Muscle of arm (tissue), 12 donors: ENCODE measurements around the gene CXCL11. TPM values are rescaled to one million over a fixed set of nuclear protein-coding genes. Genes with fewer than 3 reads are reported as not detected.
A peak's percentile ranks its signal among the peaks of the same experiment; 100 is the strongest.
"Not testable (repeated sequence)": the region's sequence is repeated elsewhere in the genome, so short reads cannot be mapped to it uniquely, and the experiment has no call there.

Source experiments
- DNase-seq: peaks from one replicate; pipeline ENCODE4 v3.0.0-alpha.2; 2013
- polyA plus RNA-seq, 12 donors: library from polyadenylated mRNA; unstranded; fragments of 120-200 nt; gene quantifications; one replicate each; pipeline ENCODE4 v1.2.1, GENCODE V29; 2013; ENCODE audit not compliant: insufficient read length in 12 of 12

CXCL11 gene
- polyA plus RNA-seq, 12 donors: 0.08 to 0.30 (median 0.21) TPM; not detected in 7

DNA sequence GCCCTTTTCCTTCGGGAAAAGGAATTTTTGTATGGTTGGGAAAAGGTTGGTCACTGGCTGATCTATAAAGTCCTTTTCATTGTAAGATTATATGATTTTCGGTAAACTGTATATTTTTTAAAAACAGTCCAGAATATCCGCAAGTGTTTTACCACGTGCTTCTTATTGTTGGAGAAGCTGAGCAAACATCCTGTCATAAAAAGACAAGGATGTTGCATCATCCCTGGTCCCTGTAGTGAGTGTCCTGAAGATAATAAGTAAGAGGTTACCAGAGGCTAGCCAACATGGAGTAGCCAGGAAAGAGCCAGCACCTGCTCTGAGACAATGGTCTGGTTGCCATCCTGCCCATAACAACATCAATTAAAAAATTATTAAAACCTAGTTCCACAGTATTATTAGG lies 33.7 kb downstream of the CXCL11 start:
- DNase-seq: no peak

DNA sequence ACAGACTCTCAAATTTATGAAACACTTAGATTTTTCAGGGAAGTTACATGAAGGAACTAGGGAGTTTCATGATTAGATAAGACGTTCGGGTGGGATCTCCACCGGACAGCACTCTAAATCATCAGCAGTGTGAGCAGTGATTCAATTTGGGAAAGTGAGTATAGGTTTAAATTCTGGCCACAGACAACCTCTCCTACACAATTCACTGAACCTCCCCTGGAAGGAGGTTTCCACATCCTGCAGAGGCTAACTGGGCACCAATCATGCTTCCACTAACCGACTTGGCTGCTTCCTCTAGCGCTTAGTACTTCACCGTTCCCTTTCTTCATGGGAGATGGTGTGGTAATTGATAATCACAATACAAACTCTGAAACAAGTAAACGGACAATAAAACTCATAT lies 34.2 kb downstream of the CXCL11 start:
- no peak for DNase-seq

DNA sequence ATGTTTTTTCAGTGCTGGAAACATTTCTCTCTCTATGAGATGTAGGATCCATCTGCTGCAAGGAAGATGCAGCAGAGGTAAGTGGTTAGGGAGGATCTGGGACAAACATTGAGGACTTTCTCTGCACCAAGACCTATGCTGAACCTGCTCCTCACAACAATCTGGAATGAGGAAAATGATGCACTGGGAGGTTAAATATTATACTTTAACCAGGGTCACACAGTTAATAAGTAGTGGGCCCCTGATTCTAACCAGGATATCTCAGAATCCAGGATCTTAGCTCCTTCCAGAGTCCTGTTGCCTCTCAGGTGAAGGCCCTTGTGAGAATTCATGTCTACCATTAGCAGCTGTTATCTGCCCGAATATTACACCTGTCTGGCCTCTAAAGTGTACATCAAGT lies 35.6 kb downstream of the CXCL11 start:
- no peak for DNase-seq

DNA sequence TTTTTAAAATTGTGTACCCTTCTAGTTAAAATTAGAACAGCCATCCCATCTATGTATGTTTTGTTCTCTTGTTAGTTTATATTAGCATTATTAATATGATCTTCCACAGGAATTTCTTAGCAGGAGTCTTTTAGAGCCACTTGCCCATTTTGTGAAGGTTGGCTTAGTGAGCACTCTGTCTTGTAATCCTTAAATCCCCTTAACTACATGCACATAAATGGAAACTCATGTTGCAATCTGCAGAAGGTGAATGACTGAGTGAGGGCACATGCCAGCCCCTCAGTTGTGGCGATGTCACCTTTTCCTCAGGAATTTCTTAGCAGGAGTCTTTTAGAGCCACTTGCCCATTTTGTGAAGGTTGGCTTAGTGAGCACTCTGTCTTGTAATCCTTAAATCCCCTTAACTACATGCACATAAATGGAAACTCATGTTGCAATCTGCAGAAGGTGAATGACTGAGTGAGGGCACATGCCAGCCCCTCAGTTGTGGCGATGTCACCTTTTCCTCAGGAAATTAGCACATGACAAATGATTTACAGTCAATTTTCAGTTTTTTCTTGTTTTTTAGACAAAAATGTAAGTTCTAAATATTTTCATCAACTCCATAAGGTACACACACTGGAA lies 37.2 kb downstream of the CXCL11 start:
- DNase-seq: not testable (repeated sequence)

DNA sequence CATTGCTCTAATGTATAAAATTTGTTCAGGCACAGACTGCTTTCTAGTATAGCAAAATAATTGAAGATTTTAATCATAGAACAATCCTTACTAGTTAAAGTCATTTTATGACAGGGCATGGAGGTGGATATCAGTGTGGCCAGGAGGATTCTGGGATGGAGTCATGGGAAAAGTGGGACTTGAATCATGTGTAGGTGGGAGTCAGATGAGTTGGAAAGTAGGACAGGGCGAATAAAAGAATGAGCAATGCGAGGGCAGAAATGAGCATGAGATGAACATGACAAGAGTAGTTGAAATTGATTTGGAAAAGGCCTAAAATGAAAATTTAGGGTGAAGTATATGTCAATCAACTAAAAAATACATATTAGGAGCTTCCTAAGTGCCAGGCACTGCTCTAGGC lies 37.9 kb downstream of the CXCL11 start:
- DNase-seq: no peak

DNA sequence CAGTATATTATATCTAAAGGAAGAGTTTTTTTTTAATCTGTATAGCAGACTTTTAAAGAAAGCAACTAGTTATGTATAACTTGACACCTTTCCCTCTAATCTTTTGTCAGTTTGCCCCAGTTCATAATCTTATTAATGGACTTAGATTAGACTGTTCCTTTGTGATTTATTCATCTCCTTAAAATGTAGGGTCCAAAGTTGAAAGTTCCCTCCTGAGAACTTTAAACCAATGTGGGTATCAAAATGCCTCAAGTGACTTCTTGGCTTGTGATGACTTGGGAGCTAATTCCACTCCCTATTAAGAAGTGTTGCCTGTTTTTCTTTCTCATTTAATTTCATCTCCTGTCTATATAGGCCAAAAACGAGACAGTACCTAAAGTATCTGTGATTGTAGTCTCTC lies 38.8 kb downstream of the CXCL11 start:
- DNase-seq: no peak

DNA sequence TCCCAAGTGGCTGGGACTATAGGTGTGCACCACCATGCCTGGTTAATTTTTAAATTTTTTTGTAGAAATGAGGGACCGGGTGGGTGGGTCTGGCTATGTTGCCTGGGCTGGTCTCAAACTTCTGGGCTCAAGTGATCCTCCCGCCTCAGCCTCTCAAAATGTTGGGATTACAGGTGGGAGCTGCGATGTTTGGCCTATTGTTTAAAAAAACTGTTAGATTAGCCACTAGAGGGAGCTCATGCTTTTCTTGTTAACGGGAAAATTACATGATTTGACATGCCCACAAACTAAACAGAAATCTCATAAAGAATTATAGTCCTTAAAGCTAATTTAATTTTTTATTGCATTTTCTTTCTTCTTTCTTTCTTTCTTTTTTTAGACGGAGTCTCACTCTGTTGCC lies 40.1 kb downstream of the CXCL11 start:
- peak; percentile 52 for DNase-seq

DNA sequence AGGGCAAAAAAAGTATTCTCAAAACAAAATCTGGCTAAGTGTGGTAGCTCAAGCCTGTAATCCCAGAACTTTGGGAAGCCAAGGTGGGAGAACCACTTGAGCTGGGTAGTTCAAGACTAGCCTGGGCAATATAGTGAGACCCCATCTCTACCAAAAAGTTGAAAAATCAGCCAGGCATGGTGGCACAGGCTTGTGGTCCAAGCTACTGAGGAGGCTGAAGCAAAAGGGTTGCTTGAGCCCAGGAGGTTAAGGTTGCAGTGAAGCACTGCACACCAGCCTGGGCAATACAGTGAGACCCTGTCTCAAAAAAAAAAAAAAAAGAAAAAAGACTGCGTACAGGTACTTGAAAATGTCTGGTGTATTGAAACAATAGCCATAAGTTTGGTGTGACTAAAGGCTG lies 43.4 kb downstream of the CXCL11 start:
- no peak for DNase-seq

DNA sequence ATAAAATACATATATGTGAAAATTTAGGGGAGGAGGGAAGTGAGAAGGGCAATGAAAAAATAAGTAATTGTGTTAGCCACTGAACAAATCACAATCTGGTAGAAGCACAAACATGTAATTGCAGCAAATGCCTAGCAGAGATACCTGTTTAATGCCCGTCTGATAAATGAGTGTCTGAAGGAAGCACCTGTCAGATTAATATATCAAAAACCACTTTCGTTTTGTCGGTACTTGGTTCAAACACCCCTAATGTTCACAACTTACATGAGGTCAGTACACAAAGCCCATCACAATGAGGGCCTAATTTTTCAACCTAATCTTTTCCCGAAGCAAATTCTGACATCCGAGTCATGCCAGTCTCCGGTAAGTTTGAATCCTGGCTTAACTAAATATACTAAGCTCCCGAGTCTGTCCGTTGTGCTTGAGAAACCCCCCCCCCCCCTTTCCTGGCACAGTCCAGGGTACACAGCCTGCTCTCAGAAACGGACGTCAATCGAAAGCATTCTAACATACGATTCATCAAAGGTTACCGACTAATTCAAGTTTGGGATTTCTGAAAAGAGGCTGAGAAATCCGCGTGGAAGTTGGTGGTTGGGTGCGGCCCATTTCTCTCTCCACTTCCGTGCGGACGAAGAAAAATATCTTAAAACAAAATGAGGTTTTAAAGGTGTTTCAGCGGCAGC lies 45.9 kb downstream of the CXCL11 start:
- no peak for DNase-seq

DNA sequence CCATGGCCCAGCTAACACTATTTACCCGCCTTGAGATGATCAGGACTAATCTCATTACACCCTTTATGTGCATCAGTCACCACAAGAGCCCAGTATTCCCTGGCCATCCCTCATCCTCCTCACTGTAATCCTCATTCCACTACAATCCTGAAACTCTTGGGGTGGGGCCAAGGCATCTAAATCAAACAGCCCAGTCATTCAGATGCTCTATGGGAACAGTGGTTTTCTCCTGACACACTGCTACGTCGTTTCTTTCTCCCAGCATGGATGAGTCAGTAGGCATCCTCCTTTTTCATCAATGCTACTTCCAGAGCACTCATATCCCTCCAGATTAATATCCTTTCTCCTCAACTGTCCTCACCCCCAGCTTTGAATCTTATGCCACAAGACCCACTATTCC lies 50.8 kb downstream of the CXCL11 start:
- DNase-seq: no peak

Other genes with a start within 250 kb of the CXCL11 start
- under 1 TPM in 5 of 12 donors, not detected in 7; 0.07 to 0.69 (median 0.26) TPM for gene PPEF2, start 133.6 kb downstream of the CXCL11 start, polyA plus RNA-seq
- 10 to 100 TPM in 11 of 12 donors, not detected in 1; 11.1 to 66.3 (median 15.6) TPM for gene NAAA, start 95.1 kb downstream of the CXCL11 start, polyA plus RNA-seq
- 10 to 100 TPM in 11 of 12 donors, not detected in 1; 25.8 to 49.3 (median 32.2) TPM for gene SDAD1, start 45.1 kb downstream of the CXCL11 start, polyA plus RNA-seq
- gene CXCL9, start 28.6 kb downstream of the CXCL11 start, polyA plus RNA-seq: 1 to 10 TPM in 1 of 12 donors, under 1 TPM in 8, not detected in 3; 0.11 to 1.2 (median 0.26) TPM
- gene CXCL10, start 12.6 kb downstream of the CXCL11 start, polyA plus RNA-seq: 1 to 10 TPM in 2 of 12 donors, under 1 TPM in 7, not detected in 3; 0.26 to 1.9 (median 0.70) TPM
- gene ART3, start 38.6 kb upstream of the CXCL11 start, polyA plus RNA-seq: 10 to 100 TPM in 11 of 12 donors, not detected in 1; 15.2 to 72.3 (median 29.6) TPM
- 10 to 100 TPM in 11 of 12 donors, not detected in 1; 29.9 to 65.2 (median 44.9) TPM for gene NUP54, start 112.3 kb upstream of the CXCL11 start, polyA plus RNA-seq
- 100 to 1,000 TPM in 11 of 12 donors, not detected in 1; 129 to 215 (median 159) TPM for gene SCARB2, start 177.8 kb upstream of the CXCL11 start, polyA plus RNA-seq
- 1 to 10 TPM in 9 of 12 donors, under 1 TPM in 1, not detected in 2; 0.67 to 5.2 (median 1.6) TPM for gene FAM47E, start 215.7 kb upstream of the CXCL11 start, polyA plus RNA-seq